GM12864 (cell line): Measurements from ENCODE around the gene LEPROT.
A peak's percentile ranks its signal among the peaks of the same experiment; 100 is the strongest.

Experiments
- DNase-seq: peaks from one replicate; pipeline ENCODE4 v3.0.0-alpha.2; 2011; ENCODE audit warnings: low read depth
- H3K4me3 ChIP-seq: 2 replicates; pipeline ENCODE4 v1.5.1; 2011; ENCODE audit warnings: mild to moderate bottlenecking, low read depth, low read length, control low read depth
- CTCF ChIP-seq: IDR thresholded peaks from 2 replicates; pipeline ENCODE4 v1.5.1; 2011; ENCODE audit warnings: low read depth, mild to moderate bottlenecking, moderate library complexity, low read length, control low read depth, inconsistent platforms; ENCODE audit errors: missing control alignments

The LEPROT gene

GRCh38 chr1:65387821-65388220 is 32.6 kb upstream of the LEPROT start:
- no peak for TF ChIP-seq CTCF
- DNase-seq: no peak
- H3K4me3 ChIP-seq: no peak overlapping the region

GRCh38 chr1:65388908-65389695 is 31.4 kb upstream of the LEPROT start:
- no peak for DNase-seq
- no peak overlapping the region for H3K4me3 ChIP-seq
- TF ChIP-seq CTCF: no peak

- no peak overlapping the region for H3K4me3 ChIP-seq
- TF ChIP-seq CTCF: no peak
- DNase-seq: no peak
Observed at GRCh38 chr1:65392497-65392896, 28.0 kb upstream of the LEPROT start.

DNA sequence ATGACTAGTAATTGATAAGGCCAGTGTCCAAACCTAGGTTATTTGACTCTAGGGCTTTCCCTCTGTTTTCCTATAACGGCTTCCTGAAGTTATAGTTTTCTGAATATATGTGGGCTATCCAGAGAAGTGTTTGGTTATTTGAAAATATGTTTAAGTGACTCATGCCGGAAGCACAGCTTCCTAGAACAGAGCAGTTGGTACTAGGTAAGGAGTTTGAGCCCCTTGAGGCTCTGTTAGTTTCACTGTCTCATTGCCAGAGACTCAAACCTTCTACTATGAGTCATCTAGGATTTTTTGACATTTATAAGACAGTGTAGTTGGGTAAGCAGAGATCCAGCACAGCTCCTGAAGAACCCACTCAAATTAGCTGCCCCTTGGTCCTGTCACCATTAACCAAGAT is 27.1 kb upstream of the LEPROT start:
- TF ChIP-seq CTCF: no peak
- peak; percentile 16 for DNase-seq
- no peak overlapping the region for H3K4me3 ChIP-seq

GRCh38 chr1:65393928-65394327 is 26.5 kb upstream of the LEPROT start:
- TF ChIP-seq CTCF: no peak
- DNase-seq: no peak
- H3K4me3 ChIP-seq: no peak overlapping the region

GRCh38 chr1:65395887-65396612 is 24.4 kb upstream of the LEPROT start:
- no peak for TF ChIP-seq CTCF
- H3K4me3 ChIP-seq: no peak overlapping the region
- DNase-seq: no peak
